ENCODE measurements around the gene EGFR.

The EGFR gene

DNA sequence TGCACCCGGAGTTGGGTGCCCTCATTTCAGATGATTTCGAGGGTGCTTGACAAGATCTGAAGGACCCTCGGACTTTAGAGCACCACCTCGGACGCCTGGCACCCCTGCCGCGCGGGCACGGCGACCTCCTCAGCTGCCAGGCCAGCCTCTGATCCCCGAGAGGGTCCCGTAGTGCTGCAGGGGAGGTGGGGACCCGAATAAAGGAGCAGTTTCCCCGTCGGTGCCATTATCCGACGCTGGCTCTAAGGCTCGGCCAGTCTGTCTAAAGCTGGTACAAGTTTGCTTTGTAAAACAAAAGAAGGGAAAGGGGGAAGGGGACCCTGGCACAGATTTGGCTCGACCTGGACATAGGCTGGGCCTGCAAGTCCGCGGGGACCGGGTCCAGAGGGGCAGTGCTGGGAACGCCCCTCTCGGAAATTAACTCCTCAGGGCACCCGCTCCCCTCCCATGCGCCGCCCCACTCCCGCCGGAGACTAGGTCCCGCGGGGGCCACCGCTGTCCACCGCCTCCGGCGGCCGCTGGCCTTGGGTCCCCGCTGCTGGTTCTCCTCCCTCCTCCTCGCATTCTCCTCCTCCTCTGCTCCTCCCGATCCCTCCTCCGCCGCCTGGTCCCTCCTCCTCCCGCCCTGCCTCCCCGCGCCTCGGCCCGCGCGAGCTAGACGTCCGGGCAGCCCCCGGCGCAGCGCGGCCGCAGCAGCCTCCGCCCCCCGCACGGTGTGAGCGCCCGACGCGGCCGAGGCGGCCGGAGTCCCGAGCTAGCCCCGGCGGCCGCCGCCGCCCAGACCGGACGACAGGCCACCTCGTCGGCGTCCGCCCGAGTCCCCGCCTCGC lies at the start of gene EGFR:
TSS of gene EGFR (plus strand) at position 657 of the 830 bp plus-strand sequence. CDS start 261 bp downstream, outside the sequence.
- DNase-seq: no peak

DNA sequence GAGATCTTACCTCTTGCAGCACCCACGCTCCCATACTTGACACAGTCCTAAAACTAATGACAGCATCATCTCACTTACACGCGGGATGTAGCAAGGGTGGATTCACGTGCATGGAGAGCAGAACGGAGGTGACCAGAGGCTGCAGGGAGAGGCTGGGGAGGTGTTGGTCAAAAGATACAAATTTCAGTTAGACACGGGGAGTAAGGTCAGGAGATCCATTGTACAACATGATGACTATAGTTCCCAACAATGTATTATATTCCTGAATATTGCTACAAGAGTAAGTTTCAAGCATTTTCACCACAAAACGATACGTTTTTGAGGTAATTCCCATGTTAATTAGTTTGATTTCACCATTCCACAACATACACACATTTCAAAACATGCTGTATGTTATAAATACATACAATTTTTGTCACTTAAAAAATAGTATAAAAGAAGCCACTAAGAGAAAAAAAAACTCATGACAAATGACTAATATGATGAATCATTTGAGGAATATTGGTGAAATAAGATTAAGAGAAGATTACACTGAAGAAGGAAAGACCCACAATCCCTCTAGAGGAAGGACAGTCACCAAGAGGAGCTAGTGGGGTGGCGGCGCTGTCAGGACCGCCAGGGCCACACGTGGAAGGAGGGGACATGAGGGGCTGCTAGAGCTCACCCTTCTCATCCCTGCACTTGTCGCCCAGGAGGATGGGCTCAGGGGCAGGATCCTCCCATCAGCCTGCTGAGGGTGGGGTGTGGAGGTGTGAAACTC lies 49.4 kb upstream of the EGFR start:
- DNase-seq: no peak

DNA sequence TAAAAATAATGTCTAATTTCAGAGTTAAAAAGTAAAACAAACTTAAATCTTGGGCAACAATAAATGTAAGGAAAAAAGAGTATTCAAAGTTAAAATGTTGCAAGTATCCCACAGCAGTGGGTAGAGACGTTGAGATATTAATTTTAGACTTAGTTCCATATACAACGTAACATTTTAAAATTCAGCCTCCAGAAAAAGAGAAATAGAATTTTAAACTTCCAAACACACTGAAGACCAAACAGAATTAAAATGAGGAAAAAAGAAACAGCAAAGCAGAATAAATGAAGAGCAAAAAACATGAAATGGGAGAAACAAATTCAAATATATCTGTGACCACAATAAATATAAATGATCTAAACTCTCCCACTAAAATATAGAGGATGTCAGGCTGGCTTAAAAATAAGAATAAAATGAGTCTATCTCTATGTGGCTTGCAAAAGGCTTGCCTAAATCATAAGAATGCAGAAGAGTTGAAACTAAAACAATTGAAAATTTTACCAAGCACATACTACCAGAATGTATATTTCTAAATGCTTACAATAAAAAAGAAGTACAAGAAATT lies 46.0 kb upstream of the EGFR start:
- DNase-seq: no peak

DNA sequence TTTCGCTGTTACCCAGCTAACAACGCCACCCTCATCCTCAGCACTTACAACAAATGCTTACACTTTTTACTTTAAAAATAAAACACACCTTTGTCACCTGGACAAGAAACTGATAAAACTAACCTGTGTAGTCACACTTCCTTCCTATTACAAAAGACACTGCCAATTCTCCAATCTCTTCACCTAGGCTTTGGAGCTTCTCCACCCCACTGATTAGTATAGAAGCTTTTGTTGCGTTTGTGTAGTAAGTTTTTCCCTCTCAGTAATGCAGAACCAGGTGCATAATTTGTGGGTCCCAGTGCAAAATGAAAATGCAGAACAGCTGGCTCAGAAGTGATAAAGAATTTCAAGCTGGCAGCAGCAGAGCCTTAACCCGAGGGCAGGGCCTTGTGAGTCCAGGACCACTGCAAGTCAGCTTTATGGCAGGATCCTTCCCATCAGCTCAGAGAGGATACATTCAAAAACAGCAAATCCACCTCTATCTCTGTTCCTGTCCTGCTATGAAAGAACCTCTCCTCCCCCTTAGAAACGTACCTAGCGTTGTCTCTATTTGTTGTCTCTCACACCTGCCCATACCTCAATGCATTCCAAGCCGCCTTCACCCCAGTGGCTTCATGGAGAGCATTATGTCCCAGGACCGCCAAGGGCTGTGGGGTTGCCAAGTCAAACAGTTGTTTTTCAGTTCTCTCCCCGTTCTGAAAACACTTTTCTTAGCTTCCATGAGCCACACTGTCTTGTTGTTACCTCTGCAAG lies 40.3 kb upstream of the EGFR start:
- no peak for DNase-seq

DNA sequence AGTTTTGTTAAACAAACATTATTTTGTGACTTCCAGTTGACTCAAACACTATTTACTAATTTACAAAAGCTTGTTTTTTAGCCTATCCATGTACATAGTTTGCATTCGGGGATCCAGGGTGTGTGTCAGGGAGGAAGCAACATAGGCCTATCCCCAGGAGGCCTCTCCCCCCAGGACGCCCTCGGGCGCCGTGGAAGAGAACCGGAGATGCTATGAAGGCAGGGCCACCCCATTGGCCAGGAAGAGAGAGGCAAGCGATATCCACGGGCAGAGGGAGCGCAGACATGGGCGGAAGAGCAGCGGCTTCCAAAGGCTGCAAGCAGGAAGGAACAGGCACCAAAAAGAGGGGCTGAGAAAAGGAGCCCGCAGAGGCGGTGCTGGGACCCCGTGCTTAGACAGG lies 38.3 kb upstream of the EGFR start:
- no peak for DNase-seq

DNA sequence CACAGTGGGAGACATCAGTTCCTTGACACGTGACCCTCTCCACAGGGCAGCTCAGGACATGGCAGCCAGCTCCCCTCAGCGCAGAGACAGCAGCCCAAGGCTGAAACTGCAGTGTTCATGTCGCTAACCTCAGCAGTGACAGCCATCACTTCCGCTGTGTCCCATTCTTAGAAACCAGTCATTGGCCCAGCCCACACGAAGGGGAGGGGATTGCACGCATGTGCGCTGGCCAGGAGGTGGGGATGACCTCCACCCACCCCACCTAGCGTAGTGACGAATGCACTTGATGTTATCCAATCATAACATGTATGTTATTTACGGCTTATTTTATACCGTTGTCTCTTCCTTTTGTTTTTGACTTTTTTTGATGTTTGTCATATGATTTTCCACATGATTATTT lies 36.9 kb upstream of the EGFR start:
- no peak for DNase-seq

DNA sequence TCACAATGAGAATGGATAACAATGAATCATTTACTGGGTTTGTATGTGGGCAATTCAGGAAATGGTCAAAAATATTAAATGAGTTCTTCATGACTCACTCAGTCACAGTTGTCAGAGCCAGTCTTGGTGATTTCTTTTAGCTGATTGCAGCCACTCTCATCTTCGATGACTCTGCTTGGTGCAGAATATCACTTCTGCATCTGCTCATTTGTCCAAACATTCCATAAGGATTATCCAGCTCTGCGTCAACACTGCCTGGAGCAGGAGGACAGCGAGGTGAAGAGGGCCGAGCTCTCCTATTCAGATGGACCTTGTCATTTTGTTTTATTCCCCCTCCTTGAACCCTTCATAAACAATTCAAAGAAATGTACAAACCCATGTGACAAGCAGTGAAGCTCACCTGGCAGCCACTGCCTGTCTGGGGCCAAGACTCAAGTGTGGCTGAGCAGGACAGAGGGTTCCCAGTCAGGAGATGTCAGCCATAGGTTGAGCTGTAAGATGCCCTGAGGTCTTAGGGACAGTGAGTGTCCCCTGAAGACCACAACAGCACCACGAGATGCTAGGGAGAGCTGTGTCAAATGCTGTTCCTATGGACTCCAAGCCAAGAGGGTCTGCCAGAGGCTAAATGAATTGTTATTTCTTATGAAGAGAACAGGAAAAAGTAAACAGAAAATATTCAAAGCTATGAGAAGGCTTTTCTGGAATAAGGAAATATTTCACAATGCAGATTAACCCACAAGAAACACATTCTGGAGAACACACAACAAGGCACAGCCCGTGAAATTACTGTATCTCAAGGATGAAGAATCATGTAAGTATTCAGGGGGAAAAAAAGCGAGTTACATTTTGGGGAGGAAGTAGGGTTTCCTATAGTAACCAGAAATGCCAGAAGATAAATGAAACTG lies 33.1 kb upstream of the EGFR start:
- DNase-seq: no peak

DNA sequence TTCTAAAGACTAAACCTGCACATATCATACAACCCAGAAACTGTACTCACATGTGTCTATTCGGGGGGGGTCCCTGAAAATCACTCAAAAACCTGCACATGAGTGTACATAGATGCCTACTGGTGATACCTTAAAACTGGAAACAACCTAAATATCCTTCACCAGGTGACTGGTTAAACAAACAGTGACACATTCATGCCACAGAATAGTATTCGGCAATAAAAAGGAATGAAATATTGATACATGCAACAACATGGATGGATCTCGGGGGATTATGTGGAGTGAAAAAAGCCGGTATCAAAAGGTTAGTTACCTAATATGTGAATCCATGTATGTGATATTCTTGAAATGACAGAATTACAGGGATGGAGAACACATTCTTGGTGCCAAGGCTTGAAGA lies 32.1 kb upstream of the EGFR start:
- no peak for DNase-seq

DNA sequence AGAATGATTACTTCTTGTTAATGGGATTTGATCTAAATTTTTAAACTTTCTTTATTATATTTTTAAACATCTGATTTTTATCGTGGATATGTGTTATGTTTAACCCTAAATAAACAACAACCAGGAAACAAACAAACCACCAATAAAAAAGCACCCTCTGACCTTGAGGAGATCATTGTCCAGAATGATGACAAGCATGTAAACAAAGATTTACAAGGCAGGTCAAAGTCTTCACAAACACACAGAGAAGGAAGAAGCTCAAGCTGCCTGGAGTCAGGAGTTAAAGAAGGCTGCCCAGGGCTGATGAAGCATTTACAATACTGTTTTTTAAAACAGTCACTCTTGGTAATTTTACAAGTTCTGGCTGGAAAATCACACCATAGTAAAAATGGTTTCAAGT lies 31.0 kb upstream of the EGFR start:
- no peak for DNase-seq

DNA sequence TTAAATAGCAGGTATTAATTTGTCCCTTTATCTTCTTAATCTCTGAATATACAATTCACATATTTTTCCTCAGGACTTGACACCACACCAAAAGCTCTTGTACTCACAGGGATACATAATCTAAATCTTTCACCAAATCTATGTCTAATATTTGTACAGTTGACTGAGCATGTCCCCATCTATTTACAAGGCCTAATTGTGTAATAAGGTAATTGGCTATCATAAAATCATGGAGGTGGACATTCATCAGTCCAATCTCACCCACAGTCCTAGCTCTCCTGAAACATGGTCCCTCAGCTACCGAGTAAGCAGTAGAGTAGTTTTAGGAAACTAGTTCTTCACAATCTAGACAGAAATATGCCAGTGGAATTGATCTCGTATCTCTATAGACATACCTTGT lies 30.3 kb upstream of the EGFR start:
- no peak for DNase-seq

DNA sequence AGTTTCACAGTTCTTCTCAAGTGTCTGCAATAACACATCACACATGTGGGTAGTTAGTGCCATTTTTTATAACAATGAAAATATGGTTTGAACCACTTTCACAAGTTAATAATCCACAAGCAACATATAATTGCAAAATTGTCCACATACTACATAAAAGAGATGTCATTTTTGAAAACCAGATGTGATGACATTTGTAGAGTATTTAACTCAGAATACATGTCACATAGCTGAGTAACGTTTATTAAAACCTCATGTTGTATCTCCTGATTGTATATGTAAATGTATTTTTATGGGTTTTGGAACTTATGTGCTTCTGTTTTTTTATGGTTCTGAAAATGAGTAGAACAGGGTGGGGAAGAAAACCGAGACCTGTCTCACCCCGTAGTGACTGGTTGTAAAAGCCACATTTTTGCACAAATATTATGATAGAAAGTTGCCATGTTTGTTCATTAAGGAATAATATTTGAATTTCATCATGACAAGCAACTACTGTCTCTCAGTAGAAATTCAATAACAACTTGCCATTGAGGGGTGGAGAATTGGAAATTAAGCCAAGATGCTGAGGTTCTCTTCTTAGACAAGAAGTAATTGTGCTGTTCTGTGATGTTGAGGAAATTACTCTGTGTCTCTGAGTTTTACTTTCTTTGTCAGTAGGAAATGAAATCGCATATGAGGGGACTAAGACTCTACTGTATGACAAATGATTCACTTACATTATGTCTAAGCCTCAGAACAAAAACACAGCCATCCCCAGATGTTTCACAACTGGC lies 29.2 kb upstream of the EGFR start:
- DNase-seq: no peak

DNA sequence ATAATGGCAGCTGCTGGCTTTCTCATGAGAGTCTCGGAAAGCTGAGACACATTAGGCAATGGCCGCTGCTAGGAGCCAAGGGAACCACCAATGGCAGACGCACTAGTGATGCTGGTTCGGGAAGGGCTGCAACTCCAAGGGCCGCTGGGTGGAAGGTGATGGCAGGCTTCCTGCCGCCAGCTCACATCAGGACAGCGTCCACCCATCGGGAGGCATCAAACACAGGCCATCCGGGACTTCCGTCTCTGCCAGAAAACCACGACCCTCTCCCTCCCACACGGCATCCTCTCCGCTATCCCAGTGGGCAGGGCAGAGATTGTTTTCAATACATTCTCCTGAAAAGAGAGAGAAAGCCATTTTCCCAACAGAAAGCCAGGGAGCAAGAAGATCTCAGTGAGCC lies 27.5 kb upstream of the EGFR start:
- no peak for DNase-seq

DNA sequence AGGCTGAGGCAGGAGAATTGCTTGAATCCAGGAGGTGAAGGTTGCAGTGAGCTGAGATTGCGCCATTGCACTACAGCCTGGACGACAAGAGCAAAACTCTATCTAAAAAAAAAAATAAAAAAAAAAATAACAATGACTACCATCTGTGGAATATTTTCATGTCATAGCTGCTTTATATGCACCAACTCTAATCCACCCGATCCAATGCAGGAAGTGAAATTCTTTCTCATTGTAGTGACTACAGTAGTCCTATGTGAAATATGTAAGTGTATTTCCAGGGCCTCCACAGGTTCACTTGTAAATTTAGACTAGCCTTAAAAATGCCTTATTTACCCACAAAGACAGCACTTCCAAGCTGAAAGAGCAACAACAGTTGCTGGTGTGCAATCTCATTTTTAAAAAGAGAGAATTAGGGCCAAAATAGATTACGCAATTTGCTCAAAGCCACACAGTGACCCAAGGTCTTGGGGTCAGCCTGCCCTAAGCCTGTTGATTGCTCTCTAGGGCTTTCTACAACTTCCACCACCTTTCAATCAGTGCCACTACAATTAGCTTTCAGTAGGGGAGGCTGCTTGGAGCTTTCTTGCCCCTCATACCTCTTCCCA lies 25.8 kb upstream of the EGFR start:
- DNase-seq: no peak

DNA sequence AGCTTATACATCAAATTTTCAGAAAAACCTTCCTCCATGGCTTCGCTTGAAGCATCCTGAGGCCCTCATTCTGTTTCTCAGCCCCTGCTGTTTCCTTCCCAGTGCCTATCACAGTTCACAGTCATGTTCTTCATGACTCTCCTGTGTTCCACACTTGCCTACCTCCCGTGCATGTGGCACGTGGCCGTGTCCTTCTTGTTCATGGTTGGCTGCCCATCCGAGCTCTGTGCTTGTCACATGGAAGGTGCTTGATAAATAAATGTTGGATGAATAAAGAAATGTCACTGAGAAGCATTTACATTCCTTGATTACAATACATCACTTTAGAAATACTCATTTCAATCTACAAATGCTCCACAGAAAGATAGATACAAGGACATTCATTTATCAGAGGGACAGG lies 23.7 kb upstream of the EGFR start:
- no peak for DNase-seq

DNA sequence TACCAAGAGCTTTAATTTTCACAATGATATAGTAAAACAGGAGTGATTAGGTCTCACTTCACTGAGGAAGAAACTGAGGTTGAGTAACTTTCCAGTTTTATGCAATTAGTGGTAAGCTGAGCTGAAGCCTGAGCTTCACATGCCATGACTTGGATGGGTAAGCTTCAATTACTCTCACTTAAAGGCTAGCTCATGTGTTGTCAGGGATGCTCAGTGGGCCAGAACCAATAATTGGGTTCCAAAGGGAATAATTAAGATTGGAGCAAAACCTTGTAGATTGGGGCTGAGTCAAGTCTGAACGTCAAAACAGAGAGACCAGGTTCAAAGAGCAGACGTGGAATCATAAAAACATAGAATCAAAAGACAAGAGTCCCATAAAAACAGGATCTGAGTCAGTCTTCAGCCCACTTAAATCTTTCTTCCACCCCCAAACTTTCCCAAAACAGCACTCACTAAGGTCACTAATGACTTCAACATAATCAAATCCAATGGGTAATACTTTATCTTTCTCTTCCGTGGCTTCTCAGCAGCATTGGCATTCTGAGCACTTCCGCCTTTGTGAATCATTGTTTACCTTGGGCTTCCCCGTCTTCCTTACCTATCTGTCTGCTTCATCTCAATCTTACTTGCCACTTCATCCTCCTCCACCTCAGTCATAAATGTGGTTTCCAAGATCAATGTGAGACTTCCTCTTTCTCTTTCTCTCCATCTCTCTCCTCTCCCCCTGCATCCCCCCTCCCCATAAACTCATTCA lies 23.0 kb upstream of the EGFR start:
- DNase-seq: peak; percentile 27

DNA sequence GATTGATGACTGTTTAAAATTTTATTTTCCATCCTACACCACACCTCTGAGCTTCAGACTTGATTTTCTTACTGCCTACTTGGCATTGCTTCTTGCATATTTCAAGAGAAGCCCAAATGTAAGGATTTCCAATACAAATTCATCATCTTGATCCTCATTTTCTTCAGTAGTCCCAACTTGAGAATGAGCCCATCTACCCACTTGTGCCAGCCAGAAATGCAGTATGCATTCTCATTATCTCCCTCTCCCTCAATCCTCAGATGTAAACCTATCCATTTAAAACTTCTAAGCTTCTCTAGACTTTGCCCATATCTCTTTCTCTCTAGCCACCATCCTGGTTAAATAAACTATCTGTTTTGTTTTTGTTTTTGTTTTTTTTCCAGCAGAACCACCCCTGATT lies 22.4 kb upstream of the EGFR start:
- no peak for DNase-seq

DNA sequence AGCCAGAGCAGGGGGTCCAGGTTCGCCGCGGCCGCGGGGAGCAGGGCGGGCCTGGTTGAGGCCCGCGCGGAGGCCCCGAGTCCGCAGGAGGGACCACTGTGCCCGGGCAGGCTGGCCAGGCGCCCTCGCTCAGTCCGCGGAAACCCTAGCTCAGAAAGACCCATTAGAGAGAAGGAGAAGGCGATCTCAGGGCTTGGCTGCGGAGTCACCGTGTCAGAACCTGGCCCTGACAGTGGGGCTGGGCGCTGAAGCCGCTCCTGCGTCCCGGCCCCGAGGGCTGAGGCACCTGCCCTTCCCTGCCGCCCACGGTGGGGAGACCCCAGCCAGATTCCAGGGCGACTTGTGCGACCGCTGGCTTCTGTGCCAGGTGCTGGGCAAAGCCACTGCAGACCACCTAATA lies 14.2 kb upstream of the EGFR start:
- DNase-seq: no peak

DNA sequence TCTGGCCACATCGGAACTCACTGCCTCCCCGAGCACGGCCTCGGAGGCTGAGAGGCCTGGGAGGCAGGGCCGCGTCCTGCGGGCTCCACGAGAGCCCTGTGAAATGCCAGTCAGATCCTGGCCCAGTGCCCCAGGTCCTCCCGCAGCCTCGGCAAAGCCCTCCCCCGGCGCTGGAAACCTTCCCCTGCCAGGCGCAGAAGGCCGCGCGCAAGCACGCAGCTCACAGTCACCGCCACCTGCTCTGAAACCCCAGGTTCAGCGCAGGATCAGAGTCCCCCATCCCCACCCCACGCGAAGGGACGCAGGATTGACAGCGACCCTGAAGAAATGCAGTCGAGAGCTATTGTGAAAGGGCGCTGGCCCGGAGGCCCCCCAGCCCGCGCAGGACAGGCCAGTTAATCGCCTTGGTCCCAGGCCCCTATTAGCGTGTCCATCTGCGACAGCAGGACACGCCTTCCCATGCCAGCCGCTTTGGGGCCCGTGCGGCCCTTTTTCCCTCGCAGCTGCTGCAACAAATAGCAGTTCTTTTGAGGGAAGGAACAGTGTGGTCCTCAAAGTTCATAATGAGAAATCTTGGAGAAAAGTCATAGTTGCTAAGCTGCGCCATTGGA lies 13.5 kb upstream of the EGFR start:
- DNase-seq: no peak

DNA sequence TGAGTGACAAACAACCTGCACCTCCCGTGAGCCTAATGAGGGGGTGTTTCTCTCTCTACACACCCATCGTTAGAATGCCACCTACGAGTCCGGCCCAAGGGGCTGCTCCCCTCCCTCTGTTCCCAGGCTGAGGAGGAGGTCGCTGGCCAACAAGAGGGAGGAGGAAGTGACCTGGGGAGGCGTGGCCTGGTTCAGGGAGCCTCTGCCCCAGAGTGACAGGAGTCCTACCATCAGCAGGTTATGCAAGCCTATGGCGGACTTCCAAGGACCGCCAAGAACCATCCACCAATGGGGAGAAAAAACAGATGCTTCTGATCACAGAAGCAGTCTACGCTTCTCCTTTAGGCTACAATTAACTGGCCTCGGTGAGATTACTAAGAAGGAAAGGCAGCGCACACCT lies 12.3 kb upstream of the EGFR start:
- no peak for DNase-seq

DNA sequence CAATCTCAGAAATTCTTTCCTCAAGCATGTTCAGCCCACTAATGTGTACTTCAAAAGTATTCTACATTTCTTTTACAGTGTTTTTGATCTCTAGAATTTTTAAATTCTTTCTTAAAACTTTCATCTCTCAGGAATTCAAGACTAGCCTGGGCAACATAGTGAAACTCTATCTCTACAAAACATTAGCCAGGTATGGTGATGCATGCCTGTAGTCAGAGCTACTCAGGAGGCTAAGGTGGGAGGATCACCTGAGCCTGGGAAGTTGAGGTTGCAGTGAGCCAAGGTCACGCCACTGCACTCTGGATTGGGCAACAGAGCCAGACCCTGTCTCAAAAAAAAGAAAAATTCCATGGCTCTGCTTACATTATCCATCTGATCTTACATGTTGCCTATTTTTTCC lies 5.0 kb upstream of the EGFR start:
- DNase-seq: no peak

Measured in activated CD4-positive, alpha-beta T cell treated with anti-CD3 and anti-CD28 coated beads for 48 hours (primary cell).